Measurements from ENCODE around the gene GSC. TPM values are rescaled to one million over a fixed set of nuclear protein-coding genes. Genes with fewer than 3 reads are reported as not detected.

The GSC gene
- total RNA-seq, 1 experiment from 2014 or later = not detected

DNA sequence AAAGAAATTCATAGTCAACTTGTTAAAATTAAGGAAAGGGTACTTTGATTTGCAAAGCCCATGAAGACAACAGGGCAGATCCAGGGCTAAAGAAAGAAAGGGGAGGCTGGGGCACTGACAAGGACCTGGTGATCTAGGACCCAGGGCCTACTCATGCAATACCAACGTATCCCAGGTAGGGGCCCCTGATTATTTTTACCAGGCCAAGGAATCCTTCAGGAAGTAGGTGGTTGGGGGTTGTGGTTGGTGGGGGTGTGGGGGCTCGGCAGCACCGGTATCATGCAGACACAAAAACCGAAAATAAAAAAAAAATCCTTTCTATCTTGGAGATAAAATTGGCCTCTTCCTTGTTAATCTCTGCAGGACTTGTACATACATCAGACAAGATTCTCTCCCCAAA, 47.5 kb downstream of the GSC start:
- no peak overlapping the region for H3K4me3 ChIP-seq (ENCODE audit: low read depth, low read length)
- H3K9me3 ChIP-seq = no peaks in the 10 kb centered on the region
- peaks cover 6% of the 10 kb centered on the region for H3K27me3 Mint-ChIP-seq (ENCODE audit: insufficient read depth, unreplicated experiment)
- TF ChIP-seq, protein P1, sequence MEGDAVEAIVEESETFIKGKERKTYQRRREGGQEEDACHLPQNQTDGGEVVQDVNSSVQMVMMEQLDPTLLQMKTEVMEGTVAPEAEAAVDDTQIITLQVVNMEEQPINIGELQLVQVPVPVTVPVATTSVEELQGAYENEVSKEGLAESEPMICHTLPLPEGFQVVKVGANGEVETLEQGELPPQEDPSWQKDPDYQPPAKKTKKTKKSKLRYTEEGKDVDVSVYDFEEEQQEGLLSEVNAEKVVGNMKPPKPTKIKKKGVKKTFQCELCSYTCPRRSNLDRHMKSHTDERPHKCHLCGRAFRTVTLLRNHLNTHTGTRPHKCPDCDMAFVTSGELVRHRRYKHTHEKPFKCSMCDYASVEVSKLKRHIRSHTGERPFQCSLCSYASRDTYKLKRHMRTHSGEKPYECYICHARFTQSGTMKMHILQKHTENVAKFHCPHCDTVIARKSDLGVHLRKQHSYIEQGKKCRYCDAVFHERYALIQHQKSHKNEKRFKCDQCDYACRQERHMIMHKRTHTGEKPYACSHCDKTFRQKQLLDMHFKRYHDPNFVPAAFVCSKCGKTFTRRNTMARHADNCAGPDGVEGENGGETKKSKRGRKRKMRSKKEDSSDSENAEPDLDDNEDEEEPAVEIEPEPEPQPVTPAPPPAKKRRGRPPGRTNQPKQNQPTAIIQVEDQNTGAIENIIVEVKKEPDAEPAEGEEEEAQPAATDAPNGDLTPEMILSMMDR (IDR thresholded peaks at IDR 0.05; ENCODE audit: insufficient read depth in 1 of 2, low read depth in 1 of 2, low read length in 1 of 2, severe bottlenecking in 1 of 2, unreplicated experiment in 1 of 2) = no peak
- no peaks in the 10 kb centered on the region for H3K9me3 Mint-ChIP-seq (ENCODE audit: unreplicated experiment)
- ChIA-PET CTCF (no interaction called here), POLR2A (no interaction called here)
- H3K4me1 Mint-ChIP-seq (ENCODE audit: low read depth, unreplicated experiment) = no peaks in the 10 kb centered on the region
- BruUV-seq (replicated peaks) = no TSS peak
- intact Hi-C loops (cut with micrococcal nuclease; ENCODE audit: unreplicated experiment) = no loop called here
- H3K36me3 ChIP-seq (ENCODE audit: control insufficient read depth, insufficient read depth, low read length) = no peaks in the 10 kb centered on the region
- H3K27me3 ChIP-seq (replicated peaks; ENCODE audit: control insufficient read depth, insufficient read depth, low read length) = no peaks in the 10 kb centered on the region
- H3K36me3 Mint-ChIP-seq (ENCODE audit: insufficient read depth, unreplicated experiment) = no peaks in the 10 kb centered on the region
- H3K27ac Mint-ChIP-seq (ENCODE audit: unreplicated experiment) = no peak overlapping the region
- H3K4me3 Mint-ChIP-seq (ENCODE audit: unreplicated experiment) = no peak overlapping the region
- DNase-seq = no peak
- H3K4me1 ChIP-seq = no peaks in the 10 kb centered on the region

Other genes starting within 250 kb of the GSC start
- gene SERPINA4, start 208.7 kb downstream of the GSC start, total RNA-seq (2022) = 5.5 and 6.3 TPM in 2 replicates
- 2.2 and 2.6 TPM in 2 replicates for gene SERPINA5, start 188.7 kb downstream of the GSC start, total RNA-seq (2022)
- 1.3 and 2.3 TPM in 2 replicates for gene SERPINA3, start 157.7 kb downstream of the GSC start, total RNA-seq (2022)

Measured in Caco-2 (cell line).